ENCODE measurements around the gene WFDC2.
"Not testable (repeated sequence)": the region's sequence is repeated elsewhere in the genome, so short reads cannot be mapped to it uniquely, and the experiment has no call there.

The WFDC2 gene

DNA sequence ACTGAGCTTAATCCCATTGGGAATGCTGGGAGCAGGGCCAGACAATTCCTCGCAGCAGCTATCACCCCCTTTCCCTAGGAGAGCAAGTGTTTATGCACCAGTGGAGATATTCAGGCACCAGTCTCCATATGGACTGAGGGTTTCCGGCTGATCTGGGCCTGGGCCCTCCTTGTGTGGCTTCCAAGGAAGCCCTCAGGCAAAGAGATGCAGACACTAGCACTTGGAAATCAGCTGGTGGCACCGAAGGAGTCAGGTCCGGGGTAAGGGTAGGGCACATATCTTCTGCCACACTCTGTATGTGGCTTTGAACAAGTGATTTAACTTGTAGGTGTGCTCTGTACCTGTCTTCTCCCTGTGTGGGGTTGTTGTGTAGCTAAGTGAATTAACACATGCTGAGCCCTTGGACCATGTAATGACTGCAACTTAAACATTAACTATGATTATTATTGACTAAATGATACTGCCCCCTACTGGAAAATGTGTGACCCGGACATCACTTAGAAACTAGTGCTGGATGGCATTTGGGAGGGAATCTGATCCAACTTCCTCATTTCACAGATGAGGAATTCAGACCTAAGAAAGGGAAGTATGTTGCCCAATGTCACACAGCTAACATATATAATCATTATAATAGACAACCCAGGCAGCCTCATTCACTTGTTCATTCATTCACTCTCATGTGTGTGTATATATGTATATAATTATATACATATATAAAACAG is 19.3 kb upstream of the WFDC2 start:
- DNase-seq: no peak
- intact Hi-C loops (cut with DNase I): no loop called here

DNA sequence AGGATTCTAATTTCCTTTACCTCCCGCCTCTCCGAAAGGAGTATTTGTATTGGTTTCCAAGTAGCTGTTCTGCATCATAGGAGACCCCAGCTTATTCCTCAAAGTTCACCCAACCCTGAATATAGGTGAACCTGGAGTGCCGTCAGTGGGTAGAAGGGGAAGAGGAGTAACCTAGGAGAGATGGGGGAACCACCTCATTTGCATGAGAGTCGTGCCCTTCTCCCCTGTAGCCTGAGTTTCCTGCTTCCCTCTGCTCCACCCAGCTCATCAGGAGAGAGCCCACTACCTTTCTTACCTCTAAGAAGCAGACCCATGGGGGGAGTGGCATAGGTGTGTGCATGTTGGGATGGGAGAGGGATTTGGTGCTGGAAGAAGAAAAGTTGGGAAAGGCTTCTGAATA is 17.3 kb upstream of the WFDC2 start:
- no peak for DNase-seq
- intact Hi-C loops (cut with DNase I): no loop called here

DNA sequence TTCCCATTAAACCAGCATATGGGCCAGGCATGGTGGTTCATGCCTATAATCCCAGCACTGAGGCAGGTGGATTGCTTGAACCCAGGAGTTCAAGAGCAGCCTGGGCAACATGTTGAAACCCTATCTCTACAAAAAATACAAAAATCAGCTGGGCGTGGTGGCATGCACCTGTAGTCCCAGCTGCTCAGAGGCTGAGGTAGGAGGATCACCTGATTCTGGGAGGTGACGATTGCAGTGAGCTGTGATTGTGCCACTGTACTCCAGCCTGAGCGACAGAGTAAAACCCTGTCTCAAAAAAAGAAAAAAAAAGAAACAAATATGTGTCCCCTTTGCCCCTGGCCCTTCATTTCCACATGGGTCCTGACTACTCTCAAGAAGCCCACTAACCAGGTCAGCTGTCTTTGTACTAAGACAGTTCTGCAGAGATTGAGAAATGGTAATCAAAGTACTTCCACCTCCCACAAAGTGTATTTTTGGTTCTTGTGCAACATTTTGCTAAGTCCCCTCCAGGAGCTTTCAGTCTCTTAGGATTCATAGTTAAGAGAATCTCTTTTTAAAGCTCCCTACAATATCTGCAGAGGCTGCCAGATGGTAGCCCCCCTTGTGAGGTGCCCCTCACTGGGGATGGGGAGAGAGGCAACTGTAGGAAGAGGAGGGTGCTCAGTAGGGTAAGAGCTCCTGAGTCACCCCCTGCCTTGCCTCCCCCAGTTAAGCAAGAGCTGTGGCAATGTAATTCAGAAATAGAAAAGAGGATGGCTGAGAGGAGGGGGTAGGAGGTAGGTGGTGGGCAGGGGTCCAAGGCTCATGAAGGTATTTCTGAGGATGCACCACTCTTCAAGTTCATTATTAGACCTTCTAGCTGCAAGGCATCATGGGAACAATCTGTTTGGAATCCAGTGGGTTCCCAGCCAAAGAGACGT is 16.5 kb upstream of the WFDC2 start:
- intact Hi-C loops (cut with DNase I): no loop called here
- no peak for DNase-seq

DNA sequence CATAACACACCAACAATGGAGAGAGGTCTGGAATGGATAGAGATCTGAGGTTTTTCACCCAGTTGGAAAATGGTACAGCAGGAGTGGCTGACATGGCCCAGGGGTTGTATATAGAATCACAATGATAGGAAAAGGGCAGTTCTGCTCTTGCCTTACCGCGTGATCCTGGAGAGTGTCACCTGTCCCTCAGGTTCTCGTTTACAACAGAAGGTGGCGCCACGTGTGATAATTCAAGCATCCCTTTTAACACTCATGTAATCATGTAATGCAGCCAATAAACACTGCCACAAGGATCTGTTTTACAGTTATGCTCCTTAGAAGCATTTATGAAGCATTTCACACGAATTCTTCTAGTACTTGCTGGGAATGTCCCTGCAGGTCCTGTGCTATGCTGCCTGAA is 12.9 kb upstream of the WFDC2 start:
- intact Hi-C loops (cut with DNase I): no loop called here
- no peak for DNase-seq

DNA sequence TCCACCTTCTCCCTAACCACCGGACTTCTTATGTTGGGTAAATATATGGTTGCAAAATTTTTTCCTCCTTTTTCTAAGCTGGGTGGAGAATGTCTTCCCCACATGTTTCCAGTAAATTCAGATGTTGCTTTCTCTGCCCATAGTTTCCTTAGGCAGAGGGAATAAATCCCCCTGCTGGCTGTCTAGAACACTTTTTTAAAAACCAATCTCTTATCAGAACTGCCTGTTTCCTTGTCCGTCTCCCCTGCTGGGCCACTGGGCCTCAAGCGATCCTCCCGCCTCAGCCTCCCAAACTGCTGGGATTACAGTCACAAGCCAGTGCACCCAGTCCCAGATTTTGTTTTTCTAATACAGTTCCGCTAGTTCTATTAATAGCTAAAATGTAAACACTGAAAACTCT is 9.9 kb upstream of the WFDC2 start:
- intact Hi-C loops (cut with DNase I): loop anchor here (10.0 kb wide), 1 partner anchor 305 kb away; no protein-coding TSS in a partner anchor
- no peak for DNase-seq

DNA sequence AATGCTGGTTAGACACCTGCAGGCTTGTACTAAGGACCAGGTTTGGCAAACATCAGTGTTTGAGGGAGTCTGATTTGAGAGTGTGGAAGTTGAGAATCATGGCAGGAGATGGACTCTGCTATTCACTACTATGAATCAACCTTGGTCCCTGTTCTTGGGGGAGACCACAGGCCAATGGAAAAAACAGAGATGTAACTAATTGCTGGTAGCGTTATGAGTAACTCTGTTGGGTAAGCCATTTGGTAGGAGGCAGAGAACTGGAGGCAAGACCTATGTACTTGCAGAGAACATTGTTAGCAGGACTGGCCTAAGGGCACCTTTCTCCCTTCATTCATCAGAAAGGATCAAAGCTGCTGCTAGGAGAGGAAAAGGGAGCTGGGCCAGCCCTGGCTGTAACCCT is 8.3 kb upstream of the WFDC2 start:
- intact Hi-C loops (cut with DNase I): loop anchor here (10.0 kb wide), 1 partner anchor 304 kb away; no protein-coding TSS in a partner anchor
- no peak for DNase-seq

DNA sequence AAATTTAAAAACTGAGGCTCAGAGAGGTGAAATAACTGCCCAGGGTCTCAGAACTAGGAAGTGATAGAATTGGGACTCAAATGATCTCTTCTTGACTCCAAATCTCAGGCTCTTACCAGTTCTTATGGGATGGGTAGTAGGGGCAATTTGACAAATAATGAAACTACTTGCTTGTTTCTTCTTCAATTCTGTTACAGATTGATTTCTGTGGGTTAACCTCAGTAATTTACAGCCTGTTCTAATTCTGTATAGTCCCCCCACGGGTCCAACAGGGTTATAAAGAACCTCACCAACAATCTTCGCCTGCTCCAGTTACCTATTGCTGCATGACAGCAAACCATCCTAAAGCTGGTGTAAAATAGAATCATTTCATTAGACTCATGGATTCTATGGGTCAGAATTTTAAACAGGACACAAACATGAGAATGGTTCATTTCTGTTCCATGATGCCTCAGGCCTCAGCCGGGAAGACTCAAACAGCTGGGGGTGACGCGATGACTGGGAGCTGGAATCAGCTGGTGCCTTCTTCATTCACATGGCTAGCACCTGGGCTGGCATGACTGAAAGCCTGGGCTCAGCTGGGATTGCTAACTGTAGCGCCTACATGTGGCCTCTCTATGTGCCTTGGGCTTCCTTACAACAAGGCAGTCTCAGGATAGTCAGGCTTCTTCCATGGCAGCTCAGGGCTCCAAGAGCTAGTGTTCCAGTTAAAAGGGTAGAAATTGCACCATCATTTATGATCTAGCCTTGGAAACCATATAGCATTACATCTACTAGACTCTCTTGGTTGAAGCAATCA is 6.6 kb upstream of the WFDC2 start:
- intact Hi-C loops (cut with DNase I): loop anchor here (10.0 kb wide), 1 partner anchor 302 kb away; no protein-coding TSS in a partner anchor
- DNase-seq: no peak

DNA sequence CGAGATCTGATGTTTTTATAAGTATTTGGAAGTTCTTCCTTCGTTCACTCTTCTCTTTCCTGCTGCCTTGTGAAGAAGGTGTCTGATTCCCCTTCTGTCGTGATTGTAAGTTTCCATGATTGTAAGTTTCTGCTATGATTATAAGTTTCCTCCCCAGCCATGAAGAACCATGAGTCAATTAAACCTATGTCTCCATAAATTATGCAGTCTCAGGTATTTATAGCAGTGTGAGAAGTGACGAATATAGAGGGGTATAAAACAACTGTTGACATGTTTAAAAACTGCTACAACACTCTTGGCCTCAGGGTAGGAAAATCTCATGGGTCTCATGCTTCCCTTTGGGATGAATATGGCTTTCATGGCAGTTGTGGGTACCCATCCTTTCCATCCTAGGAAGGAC is 5.8 kb upstream of the WFDC2 start:
- intact Hi-C loops (cut with DNase I): loop anchor here (10.0 kb wide), 1 partner anchor 301 kb away; no protein-coding TSS in a partner anchor
- no peak for DNase-seq

DNA sequence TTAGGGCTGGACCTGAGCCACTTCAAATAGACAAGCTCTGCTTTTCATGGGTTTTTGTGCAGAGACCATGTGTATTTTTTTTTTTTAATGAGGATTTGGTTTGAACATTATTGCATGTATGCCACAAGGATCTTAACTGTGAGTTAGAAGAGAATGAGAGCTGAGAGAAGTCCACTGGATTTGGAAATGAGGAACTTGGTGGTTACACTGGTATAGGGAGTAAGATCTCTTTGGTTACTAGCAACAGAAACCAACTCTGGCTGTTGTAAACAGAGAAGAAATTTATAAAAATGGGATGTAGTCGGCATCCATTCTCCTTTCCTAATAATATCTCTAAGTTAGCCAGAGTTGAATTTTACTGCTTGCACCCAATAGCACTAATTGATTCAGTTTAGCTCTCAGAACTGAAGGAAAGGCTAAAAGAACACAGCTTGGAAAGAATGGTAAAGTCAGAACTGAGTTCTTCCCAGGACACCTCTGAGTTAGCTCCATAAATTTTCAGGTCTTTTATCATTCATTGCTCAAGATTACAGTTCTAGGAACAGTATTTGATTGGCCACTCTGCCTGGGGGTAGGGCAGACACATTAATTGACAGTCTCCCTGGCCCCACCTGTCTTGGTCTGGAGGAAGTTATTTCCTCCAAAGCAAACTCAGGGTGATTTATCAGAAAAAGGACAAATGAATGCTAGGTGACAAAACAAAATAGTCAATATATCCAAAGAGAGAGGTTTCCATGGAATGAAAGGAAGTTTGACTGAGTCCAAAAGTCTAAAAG is 3.9 kb upstream of the WFDC2 start:
- DNase-seq: no peak
- intact Hi-C loops (cut with DNase I): loop anchor here (10.0 kb wide), 1 partner anchor 299 kb away; no protein-coding TSS in a partner anchor

DNA sequence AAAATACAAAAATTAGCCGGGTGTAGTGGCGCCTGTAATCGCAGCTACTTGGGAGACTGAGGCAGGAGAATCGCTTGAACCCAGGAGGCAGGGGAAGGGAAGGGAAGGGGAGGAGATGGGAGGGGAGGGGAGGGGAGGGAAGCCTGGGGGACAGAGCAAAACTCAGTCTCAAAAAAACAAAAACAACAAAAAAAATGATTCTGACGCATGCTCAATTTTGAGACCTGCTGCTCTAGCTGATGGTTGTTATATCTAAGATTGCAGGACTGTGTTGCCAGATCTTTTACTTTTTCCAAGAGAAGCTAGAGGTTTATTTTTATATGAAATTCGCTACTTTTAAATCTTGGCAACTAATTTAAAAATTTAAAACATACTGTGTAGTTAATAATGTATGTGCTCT is 2.4 kb upstream of the WFDC2 start:
- intact Hi-C loops (cut with DNase I): loop anchor here (10.0 kb wide), 1 partner anchor 298 kb away; no protein-coding TSS in a partner anchor
- no peak for DNase-seq

DNA sequence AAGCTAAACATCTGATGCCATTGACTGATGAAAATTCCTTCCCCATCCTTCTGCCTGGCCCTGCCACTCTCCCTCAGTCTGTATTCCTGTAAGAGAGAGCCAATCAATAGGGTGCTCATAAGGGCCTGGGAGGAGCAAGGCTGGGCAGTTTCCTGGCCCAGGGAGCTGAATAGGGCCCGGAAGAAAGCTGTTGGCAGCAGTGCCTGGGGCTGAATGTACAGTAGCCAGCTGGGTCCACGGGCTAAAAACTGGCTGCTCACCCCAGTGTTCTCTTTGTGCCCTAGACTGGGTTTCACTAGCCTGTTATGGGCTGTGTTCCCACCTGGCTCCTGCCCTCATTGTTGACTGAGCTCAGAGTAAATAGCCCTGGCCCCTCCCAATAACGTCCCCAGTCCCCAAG is 1.7 kb upstream of the WFDC2 start:
- intact Hi-C loops (cut with DNase I): loop anchor here (10.0 kb wide), 1 partner anchor 297 kb away; no protein-coding TSS in a partner anchor

DNA sequence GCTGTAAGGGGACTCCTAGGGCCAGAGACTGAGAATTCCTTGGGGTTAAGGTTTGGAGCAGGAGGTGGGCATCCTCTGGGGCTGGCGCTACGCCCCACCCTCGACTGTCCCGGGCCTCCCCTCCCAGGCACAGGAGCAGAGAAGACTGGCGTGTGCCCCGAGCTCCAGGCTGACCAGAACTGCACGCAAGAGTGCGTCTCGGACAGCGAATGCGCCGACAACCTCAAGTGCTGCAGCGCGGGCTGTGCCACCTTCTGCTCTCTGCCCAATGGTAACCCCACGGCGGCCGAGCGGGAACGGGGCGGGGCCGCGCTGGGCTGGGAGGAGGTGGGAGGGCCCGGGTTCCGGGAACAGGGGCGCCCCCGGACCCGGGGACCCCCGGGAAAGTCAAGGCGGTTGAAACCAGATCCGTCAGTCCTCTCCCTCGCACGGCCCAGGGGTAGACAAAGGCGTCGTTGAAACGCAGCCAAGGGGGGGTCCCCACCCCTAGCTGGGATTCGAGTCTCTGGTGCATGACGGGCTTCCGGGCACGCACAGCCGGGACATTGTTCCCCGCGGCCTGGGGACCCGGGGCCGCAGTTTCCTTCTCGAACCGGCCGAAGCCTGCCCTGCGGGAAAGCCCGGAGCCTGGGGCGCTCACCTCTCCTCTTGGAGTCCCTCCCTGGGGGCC is 844 bp downstream of the WFDC2 start:
- DNase-seq: peak in 9 of 10 donors; percentile 29 to 93 (median 53)
- intact Hi-C loops (cut with DNase I): no loop called here

More for the DNA sequence above, 1.7 kb upstream of the WFDC2 start:
- peak in 6 of 10 donors; percentile 13 to 89 (median 30) for DNase-seq

DNA sequence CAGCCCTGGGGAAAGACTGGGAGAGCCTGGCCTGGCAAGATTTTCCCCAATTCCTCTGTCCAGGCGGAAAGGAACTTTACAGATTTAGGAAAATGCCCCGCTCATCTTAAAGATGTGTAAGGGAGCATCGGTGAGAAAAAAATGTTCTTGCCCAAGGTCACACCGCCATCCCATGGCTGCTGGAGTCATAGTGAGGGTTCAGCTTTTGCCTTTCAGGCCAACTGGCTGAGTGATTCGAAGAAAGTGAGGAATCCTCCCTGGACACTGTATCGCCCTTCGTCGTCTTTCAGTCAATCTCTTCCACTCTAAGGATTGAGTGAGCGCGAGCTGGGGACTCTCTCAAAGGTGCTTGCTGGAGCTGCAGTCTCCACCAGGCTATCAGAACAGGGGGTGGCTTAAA is 1.4 kb downstream of the WFDC2 start:
- peak in 3 of 10 donors; percentile 36 to 83 (median 47) for DNase-seq
- intact Hi-C loops (cut with DNase I): no loop called here

DNA sequence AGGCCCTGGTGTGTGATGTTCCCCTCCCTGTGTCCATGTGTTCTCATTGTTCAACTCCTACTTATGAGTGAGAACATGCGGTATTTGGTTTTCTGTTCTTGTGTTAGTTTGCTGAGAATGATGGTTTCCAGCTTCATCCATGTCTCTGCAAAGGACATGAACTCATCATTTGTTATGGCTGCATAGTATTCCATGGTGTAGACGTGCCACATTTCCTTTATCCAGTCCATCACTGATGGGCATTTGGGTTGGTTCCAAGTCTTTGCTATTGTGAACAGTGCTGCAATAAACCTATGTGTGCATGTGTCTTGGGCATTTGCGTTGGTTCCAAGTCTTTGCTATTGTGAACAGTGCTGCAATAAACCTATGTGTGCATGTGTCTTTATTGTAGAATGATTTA is 2.7 kb downstream of the WFDC2 start:
- DNase-seq; intact Hi-C loops (cut with DNase I): not testable (repeated sequence)

DNA sequence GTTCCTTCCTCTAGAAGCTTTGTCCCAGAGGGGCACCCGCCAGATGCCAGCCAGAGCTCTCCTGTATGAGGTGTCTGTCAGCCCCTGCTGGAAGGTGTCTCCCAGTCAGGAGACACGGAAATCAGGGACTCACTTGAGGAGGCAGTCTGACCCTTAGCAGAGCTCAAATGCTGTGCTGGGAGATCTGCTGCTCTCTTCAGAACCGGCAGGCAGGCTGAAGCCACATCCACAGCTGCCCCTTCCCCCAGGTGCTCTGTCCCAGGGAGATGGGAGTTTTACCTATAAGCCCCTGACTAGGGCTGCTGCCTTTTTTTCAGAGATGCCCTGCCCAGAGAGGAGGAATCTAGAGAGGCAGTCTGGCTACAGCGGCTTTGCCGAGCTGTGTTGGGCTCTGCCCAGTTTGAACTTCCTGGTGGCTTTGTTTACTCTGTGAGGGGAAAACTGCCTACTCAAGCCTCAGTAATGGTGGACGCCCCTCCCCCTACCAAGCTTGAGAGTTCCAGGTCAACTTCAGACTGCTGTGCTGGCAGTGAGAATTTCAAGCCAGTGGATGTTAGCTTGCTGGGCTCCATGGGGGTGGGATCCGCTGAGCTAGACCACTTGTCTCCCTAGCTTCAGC is 8.1 kb downstream of the WFDC2 start:
- DNase-seq; intact Hi-C loops (cut with DNase I): not testable (repeated sequence)

DNA sequence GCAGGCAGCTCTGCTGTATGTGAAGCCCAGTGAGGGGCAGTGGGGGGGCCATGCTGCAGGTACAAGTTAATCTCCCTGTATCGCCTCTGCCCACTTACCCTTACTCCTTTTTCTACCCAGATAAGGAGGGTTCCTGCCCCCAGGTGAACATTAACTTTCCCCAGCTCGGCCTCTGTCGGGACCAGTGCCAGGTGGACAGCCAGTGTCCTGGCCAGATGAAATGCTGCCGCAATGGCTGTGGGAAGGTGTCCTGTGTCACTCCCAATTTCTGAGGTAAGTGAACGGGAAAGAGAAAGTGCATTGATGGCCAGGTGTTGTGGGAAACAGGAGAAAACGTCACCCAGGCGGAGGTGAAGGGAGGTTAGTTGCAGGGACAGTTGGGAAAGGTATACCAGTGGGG is 10.3 kb downstream of the WFDC2 start:
- DNase-seq: no peak
- intact Hi-C loops (cut with DNase I): no loop called here

DNA sequence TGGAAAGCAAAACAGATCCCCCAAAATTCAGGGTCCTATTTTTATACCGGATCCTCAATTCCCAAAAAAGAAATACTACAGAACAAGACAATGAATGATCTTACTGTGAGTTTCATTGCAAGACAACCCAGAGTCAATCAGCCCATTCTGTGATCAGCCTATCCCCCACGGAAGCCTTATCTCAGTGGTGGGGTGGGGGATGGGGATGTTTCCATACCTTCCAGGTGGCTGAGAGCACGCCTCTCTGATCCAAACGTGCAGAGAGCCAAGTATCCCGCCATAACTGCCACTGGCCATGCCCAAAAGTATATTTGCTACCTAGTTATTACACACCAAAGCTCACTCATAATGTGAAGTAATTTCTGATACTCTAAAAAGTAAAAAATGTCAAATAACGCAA is 15.1 kb downstream of the WFDC2 start:
- no peak for DNase-seq
- intact Hi-C loops (cut with DNase I): no loop called here

DNA sequence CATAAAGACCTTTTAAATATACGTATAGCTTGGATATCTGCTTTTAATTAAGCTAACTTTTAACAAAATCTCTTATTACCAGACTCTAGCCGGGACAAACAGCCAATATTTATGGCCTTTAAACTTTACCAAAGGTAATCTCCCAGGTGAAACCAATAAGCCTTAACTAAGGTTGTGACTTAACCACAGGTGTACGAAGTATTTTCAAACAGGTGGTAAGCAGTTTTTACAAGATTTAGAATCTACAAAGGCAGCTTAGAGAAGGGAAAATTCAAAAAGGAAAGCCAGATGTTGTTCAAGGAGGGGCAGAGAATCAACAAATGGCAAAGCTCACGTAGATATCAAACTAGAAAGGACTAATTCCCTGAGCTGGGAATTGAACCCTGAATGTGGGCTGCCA is 15.8 kb downstream of the WFDC2 start:
- DNase-seq: no peak
- intact Hi-C loops (cut with DNase I): no loop called here

DNA sequence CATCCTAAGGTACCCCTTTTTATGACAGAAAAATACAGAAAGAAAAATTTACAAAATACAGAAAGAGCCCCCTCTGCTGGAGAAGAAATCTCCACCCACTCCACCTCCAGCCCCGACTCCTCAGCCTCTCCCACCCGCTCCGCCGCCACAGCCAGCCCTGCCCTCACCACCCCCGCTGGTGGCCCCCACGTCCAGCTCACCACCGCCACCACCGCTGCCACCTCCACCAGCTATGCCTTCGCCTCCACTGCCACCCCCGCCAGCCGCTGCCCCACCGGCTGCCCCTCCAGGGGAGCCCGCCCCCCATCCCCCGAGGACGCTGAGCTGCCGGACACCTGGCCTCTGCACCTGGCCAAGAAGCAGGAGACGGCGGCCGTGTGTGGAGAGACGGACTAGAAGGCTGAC is 17.7 kb downstream of the WFDC2 start:
- intact Hi-C loops (cut with DNase I): no loop called here
- DNase-seq: no peak

All from posterior cingulate gyrus (tissue), 11 donors.